Measurements from ENCODE around the gene JTB.

DNA sequence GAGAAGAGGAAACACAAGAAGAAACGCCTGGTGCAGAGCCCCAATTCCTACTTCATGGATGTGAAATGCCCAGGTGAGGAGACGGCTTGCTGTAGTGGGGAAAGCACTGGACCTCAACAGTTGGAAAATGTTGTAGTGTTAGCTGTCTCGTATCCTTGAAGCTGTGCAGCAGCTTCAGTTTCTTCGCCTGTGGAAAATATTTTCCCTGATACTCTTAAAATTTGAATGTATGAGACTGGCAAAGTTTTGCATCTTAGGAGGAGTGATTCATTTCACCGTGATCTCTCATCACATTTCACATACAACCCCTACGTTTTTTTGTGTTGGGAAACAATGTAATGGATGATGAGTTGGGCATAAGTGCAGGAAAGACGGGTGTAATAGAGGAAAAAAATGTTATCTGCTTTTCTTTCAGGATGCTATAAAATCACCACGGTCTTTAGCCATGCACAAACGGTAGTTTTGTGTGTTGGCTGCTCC, 13.7 kb upstream of the JTB start:
- TF ChIP-seq, protein P1, sequence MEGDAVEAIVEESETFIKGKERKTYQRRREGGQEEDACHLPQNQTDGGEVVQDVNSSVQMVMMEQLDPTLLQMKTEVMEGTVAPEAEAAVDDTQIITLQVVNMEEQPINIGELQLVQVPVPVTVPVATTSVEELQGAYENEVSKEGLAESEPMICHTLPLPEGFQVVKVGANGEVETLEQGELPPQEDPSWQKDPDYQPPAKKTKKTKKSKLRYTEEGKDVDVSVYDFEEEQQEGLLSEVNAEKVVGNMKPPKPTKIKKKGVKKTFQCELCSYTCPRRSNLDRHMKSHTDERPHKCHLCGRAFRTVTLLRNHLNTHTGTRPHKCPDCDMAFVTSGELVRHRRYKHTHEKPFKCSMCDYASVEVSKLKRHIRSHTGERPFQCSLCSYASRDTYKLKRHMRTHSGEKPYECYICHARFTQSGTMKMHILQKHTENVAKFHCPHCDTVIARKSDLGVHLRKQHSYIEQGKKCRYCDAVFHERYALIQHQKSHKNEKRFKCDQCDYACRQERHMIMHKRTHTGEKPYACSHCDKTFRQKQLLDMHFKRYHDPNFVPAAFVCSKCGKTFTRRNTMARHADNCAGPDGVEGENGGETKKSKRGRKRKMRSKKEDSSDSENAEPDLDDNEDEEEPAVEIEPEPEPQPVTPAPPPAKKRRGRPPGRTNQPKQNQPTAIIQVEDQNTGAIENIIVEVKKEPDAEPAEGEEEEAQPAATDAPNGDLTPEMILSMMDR (IDR thresholded peaks at IDR 0.05): no peak
- no peak for TF ChIP-seq POLR2A (IDR thresholded peaks at IDR 0.05)
